GM19043 (cell line): ENCODE results near the gene AOC2.
"Not testable (repeated sequence)": the region's sequence is repeated elsewhere in the genome, so short reads cannot be mapped to it uniquely, and the experiment has no call there.

Experiments
- ATAC-seq: cut with Tn5 transposase; IDR thresholded peaks from one replicate; pipeline ENCODE4 v1.9.1; 2021; ENCODE audit warnings: low read depth; ENCODE audit not compliant: unreplicated experiment

The AOC2 gene

GRCh38 chr17:42853004-42853403, 8.6 kb downstream of the AOC2 start:
- no peak for ATAC-seq

GRCh38 chr17:42853597-42853967, 9.2 kb downstream of the AOC2 start:
- no peak for ATAC-seq

- no peak for ATAC-seq
Observed at GRCh38 chr17:42853968-42854790, 9.8 kb downstream of the AOC2 start.

GRCh38 chr17:42855048-42855596, 10.7 kb downstream of the AOC2 start:
- ATAC-seq, result no peak

- ATAC-seq, result not testable (repeated sequence)
Observed at GRCh38 chr17:42856093-42856492, 11.7 kb downstream of the AOC2 start.

GRCh38 chr17:42856516-42856915, 12.1 kb downstream of the AOC2 start:
- not testable (repeated sequence) for ATAC-seq

GRCh38 chr17:42857389-42857788, 13.0 kb downstream of the AOC2 start:
- ATAC-seq, result no peak

GRCh38 chr17:42865638-42866094, 21.3 kb downstream of the AOC2 start:
- ATAC-seq, result no peak

GRCh38 chr17:42866216-42866615, 21.8 kb downstream of the AOC2 start:
- ATAC-seq, result no peak

- no peak for ATAC-seq
Observed at GRCh38 chr17:42866631-42867575, 22.5 kb downstream of the AOC2 start.

GRCh38 chr17:42867694-42868261, 23.4 kb downstream of the AOC2 start:
- ATAC-seq, result not testable (repeated sequence)

- ATAC-seq, result no peak
Observed at GRCh38 chr17:42868338-42868737, 24.0 kb downstream of the AOC2 start.

- ATAC-seq, result no peak
Observed at GRCh38 chr17:42871647-42872046, 27.3 kb downstream of the AOC2 start.

GRCh38 chr17:42872251-42872965, 28.0 kb downstream of the AOC2 start:
- no peak for ATAC-seq

- no peak for ATAC-seq
Observed at GRCh38 chr17:42873315-42873714, 28.9 kb downstream of the AOC2 start.

- not testable (repeated sequence) for ATAC-seq
Observed at GRCh38 chr17:42873932-42874695, 29.7 kb downstream of the AOC2 start.

GRCh38 chr17:42877037-42877436, 32.7 kb downstream of the AOC2 start:
- ATAC-seq, result no peak

- ATAC-seq, result no peak
Observed at GRCh38 chr17:42878123-42878880, 33.9 kb downstream of the AOC2 start.
